ENCODE data around the gene COMP. TPM values are rescaled to one million over a fixed set of nuclear protein-coding genes. Genes with fewer than 3 reads are reported as not detected.

The COMP gene
- total RNA-seq, 1 experiment from 2014 or later: 0.16 TPM

- CTCF ChIA-PET: interaction anchor here (0.6 kb wide), 1 partner anchor 323 kb away, joined by 3 read pairs; no protein-coding TSS in a partner anchor
- Mint-ChIP-seq H3K27me3 (ENCODE audit: insufficient read depth, unreplicated experiment) (peaks cover 3% of the 10 kb centered on the region), H3K4me3 (ENCODE audit: unreplicated experiment) (no peak overlapping the region), H3K4me1 (ENCODE audit: low read depth, unreplicated experiment) (peaks cover 1% of the 10 kb centered on the region), H3K36me3 (ENCODE audit: insufficient read depth, unreplicated experiment) (no peaks in the 10 kb centered on the region), H3K9me3 (ENCODE audit: unreplicated experiment) (no peaks in the 10 kb centered on the region), H3K27ac (ENCODE audit: unreplicated experiment) (no peak overlapping the region)
- peak in 1 of 2 experiments; percentile 40 for DNase-seq
- TF ChIP-seq, protein P1, sequence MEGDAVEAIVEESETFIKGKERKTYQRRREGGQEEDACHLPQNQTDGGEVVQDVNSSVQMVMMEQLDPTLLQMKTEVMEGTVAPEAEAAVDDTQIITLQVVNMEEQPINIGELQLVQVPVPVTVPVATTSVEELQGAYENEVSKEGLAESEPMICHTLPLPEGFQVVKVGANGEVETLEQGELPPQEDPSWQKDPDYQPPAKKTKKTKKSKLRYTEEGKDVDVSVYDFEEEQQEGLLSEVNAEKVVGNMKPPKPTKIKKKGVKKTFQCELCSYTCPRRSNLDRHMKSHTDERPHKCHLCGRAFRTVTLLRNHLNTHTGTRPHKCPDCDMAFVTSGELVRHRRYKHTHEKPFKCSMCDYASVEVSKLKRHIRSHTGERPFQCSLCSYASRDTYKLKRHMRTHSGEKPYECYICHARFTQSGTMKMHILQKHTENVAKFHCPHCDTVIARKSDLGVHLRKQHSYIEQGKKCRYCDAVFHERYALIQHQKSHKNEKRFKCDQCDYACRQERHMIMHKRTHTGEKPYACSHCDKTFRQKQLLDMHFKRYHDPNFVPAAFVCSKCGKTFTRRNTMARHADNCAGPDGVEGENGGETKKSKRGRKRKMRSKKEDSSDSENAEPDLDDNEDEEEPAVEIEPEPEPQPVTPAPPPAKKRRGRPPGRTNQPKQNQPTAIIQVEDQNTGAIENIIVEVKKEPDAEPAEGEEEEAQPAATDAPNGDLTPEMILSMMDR (IDR thresholded peaks at IDR 0.05; ENCODE audit: insufficient read depth in 1 of 2, low read depth in 1 of 2, low read length in 1 of 2, severe bottlenecking in 1 of 2, unreplicated experiment in 1 of 2): no peak
- POLR2A ChIA-PET: no interaction called here
- intact Hi-C loops (cut with micrococcal nuclease; ENCODE audit: unreplicated experiment): loop anchor here (5.0 kb wide), 1 partner anchor 37 kb away; the partner anchor contains the start of gene UPF1
- no peaks in the 10 kb centered on the region for H3K9me3 ChIP-seq
- peaks cover 6% of the 10 kb centered on the region for H3K4me1 ChIP-seq
- no peaks in the 10 kb centered on the region for H3K27me3 ChIP-seq (replicated peaks; ENCODE audit: control insufficient read depth, insufficient read depth, low read length)
- H3K36me3 ChIP-seq (ENCODE audit: control insufficient read depth, insufficient read depth, low read length): no peaks in the 10 kb centered on the region
- no peak overlapping the region for H3K4me3 ChIP-seq (ENCODE audit: low read depth, low read length)
- no TSS peak for BruUV-seq (replicated peaks)
Measured at GRCh38 chr19:18795540-18795939, 4.4 kb upstream of the COMP start.

- TF ChIP-seq, protein P1 (IDR thresholded peaks at IDR 0.05; ENCODE audit: insufficient read depth in 1 of 2, low read depth in 1 of 2, low read length in 1 of 2, severe bottlenecking in 1 of 2, unreplicated experiment in 1 of 2): no peak
- H3K9me3 ChIP-seq: no peaks in the 10 kb centered on the region
- H3K4me3 ChIP-seq (ENCODE audit: low read depth, low read length): no peak overlapping the region
- H3K4me3 Mint-ChIP-seq (ENCODE audit: unreplicated experiment): no peak overlapping the region
- POLR2A ChIA-PET: no interaction called here
- H3K27me3 Mint-ChIP-seq (ENCODE audit: insufficient read depth, unreplicated experiment): peaks cover 8% of the 10 kb centered on the region
- no peaks in the 10 kb centered on the region for H3K36me3 ChIP-seq (ENCODE audit: control insufficient read depth, insufficient read depth, low read length)
- no peaks in the 10 kb centered on the region; the same call in 1 of the 2 replicates for H3K27me3 ChIP-seq (replicated peaks; ENCODE audit: control insufficient read depth, insufficient read depth, low read length)
- peaks cover 8% of the 10 kb centered on the region for H3K4me1 Mint-ChIP-seq (ENCODE audit: low read depth, unreplicated experiment)
- BruUV-seq (replicated peaks): no TSS peak
- peaks cover 10% of the 10 kb centered on the region for H3K4me1 ChIP-seq
- intact Hi-C loops (cut with micrococcal nuclease; ENCODE audit: unreplicated experiment): loop anchor here (5.0 kb wide), 1 partner anchor 38 kb away; the partner anchor contains the start of gene UPF1
- no peaks in the 10 kb centered on the region for H3K36me3 Mint-ChIP-seq (ENCODE audit: insufficient read depth, unreplicated experiment)
- no peak for DNase-seq
- CTCF ChIA-PET: no interaction called here
- H3K9me3 Mint-ChIP-seq (ENCODE audit: unreplicated experiment): no peaks in the 10 kb centered on the region
- H3K27ac Mint-ChIP-seq (ENCODE audit: unreplicated experiment): no peak overlapping the region
Measured at GRCh38 chr19:18794692-18795091, 3.6 kb upstream of the COMP start.

GRCh38 chr19:18794029-18794313 is 2.9 kb upstream of the COMP start:
- intact Hi-C loops (cut with micrococcal nuclease; ENCODE audit: unreplicated experiment): no loop called here
- no peaks in the 10 kb centered on the region for H3K9me3 Mint-ChIP-seq (ENCODE audit: unreplicated experiment)

More at GRCh38 chr19:18794029-18794313, 2.9 kb upstream of the COMP start:
- CTCF ChIA-PET: no interaction called here
- Histone ChIP-seq H3K9me3 (no peaks in the 10 kb centered on the region), H3K27me3 (replicated peaks; ENCODE audit: control insufficient read depth, insufficient read depth, low read length) (peaks cover 2% of the 10 kb centered on the region), H3K4me3 (ENCODE audit: low read depth, low read length) (no peak overlapping the region), H3K36me3 (ENCODE audit: control insufficient read depth, insufficient read depth, low read length) (no peaks in the 10 kb centered on the region), H3K4me1 (peaks cover 12% of the 10 kb centered on the region)
- no peak for DNase-seq
- H3K27me3 Mint-ChIP-seq (ENCODE audit: insufficient read depth, unreplicated experiment): peaks cover 12% of the 10 kb centered on the region
- no peak overlapping the region for H3K4me3 Mint-ChIP-seq (ENCODE audit: unreplicated experiment)
- no peaks in the 10 kb centered on the region for H3K36me3 Mint-ChIP-seq (ENCODE audit: insufficient read depth, unreplicated experiment)
- POLR2A ChIA-PET: no interaction called here
- TF ChIP-seq, protein P1 (IDR thresholded peaks at IDR 0.05; ENCODE audit: insufficient read depth in 1 of 2, low read depth in 1 of 2, low read length in 1 of 2, severe bottlenecking in 1 of 2, unreplicated experiment in 1 of 2): no peak
- no TSS peak for BruUV-seq (replicated peaks)
- no peak overlapping the region for H3K27ac Mint-ChIP-seq (ENCODE audit: unreplicated experiment)
- H3K4me1 Mint-ChIP-seq (ENCODE audit: low read depth, unreplicated experiment): peaks cover 14% of the 10 kb centered on the region

Measured in Caco-2 (cell line).